ENCODE data around the gene GNAI3. TPM values are rescaled to one million over a fixed set of nuclear protein-coding genes. Genes with fewer than 3 reads are reported as not detected.
A peak's percentile ranks its signal among the peaks of the same experiment; 100 is the strongest.

GNAI3 gene
- total RNA-seq, 1 experiment from 2014 or later = 12.8 TPM

GRCh38 chr1:109627692-109628399 is 79.4 kb downstream of the GNAI3 start:
- no peak for DNase-seq (ENCODE audit: low spot score)
- POLR2A ChIA-PET (ENCODE audit: low non-redundant PET) = no interaction called here
- TSS peak; percentile 11 for BruUV-seq (replicated peaks)

GRCh38 chr1:109628540-109629321 is 80.3 kb downstream of the GNAI3 start:
- TF ChIP-seq CTCF (conservative IDR thresholded peaks at IDR 0.05; ENCODE audit: low read depth, low read length) = no peak
- no peak overlapping the region for H3K27ac ChIP-seq (ENCODE audit: low read depth, low read length, poor library complexity, severe bottlenecking)
- peaks cover 24% of the 10 kb centered on the region for H3K4me1 ChIP-seq (ENCODE audit: insufficient read depth, low read length, poor library complexity, severe bottlenecking)
- intact Hi-C loops (cut with micrococcal nuclease; ENCODE audit: unreplicated experiment) = no loop called here
- ChIA-PET POLR2A (ENCODE audit: low non-redundant PET) (no interaction called here), CTCF (interaction anchor here (1.5 kb wide), 1 partner anchor 83 kb away, joined by 3 read pairs; no protein-coding TSS in a partner anchor)
- H3K9me3 ChIP-seq (ENCODE audit: low read depth, low read length, poor library complexity, severe bottlenecking) = no peaks in the 10 kb centered on the region
- H3K36me3 ChIP-seq (ENCODE audit: insufficient read depth, low read length, poor library complexity, severe bottlenecking) = peaks cover 49% of the 10 kb centered on the region
- H3K4me3 ChIP-seq (ENCODE audit: low read depth, low read length, poor library complexity, severe bottlenecking) = no peak overlapping the region
- BruUV-seq (replicated peaks) = no TSS peak
- no peaks in the 10 kb centered on the region for H3K27me3 ChIP-seq (replicated peaks; ENCODE audit: insufficient read depth, low read depth, low read length, poor library complexity)
- DNase-seq (ENCODE audit: low spot score) = no peak

More at GRCh38 chr1:109627692-109628399, 79.4 kb downstream of the GNAI3 start:
- TF ChIP-seq CTCF (conservative IDR thresholded peaks at IDR 0.05; ENCODE audit: low read depth, low read length) = no peak
- no peak for TF ChIP-seq EZH2 (IDR thresholded peaks at IDR 0.05; ENCODE audit: borderline replicate concordance, low read depth, low read length, poor library complexity, severe bottlenecking)
- Histone ChIP-seq H3K4me1 (ENCODE audit: insufficient read depth, low read length, poor library complexity, severe bottlenecking) (peaks cover 23% of the 10 kb centered on the region), H3K27ac (ENCODE audit: low read depth, low read length, poor library complexity, severe bottlenecking) (no peak overlapping the region), H3K36me3 (ENCODE audit: insufficient read depth, low read length, poor library complexity, severe bottlenecking) (peaks cover 49% of the 10 kb centered on the region), H3K9me3 (ENCODE audit: low read depth, low read length, poor library complexity, severe bottlenecking) (no peaks in the 10 kb centered on the region), H3K27me3 (replicated peaks; ENCODE audit: insufficient read depth, low read depth, low read length, poor library complexity) (no peaks in the 10 kb centered on the region), H3K4me3 (ENCODE audit: low read depth, low read length, poor library complexity, severe bottlenecking) (no peak overlapping the region)
- CTCF ChIA-PET = interaction anchor here (0.6 to 1.5 kb wide), 2 partner anchors 11 to 82 kb away, joined by 3 read pairs; no protein-coding TSS in a partner anchor
- intact Hi-C loops (cut with micrococcal nuclease; ENCODE audit: unreplicated experiment) = no loop called here

GRCh38 chr1:109629372-109630030 is 81.1 kb downstream of the GNAI3 start:
- no peaks in the 10 kb centered on the region for H3K9me3 ChIP-seq (ENCODE audit: low read depth, low read length, poor library complexity, severe bottlenecking)
- DNase-seq (ENCODE audit: low spot score) = no peak
- POLR2A ChIA-PET (ENCODE audit: low non-redundant PET) = no interaction called here
- intact Hi-C loops (cut with micrococcal nuclease; ENCODE audit: unreplicated experiment) = no loop called here
- BruUV-seq (replicated peaks) = no TSS peak
- no peak overlapping the region for H3K4me3 ChIP-seq (ENCODE audit: low read depth, low read length, poor library complexity, severe bottlenecking)
- H3K27me3 ChIP-seq (replicated peaks; ENCODE audit: insufficient read depth, low read depth, low read length, poor library complexity) = no peaks in the 10 kb centered on the region
- H3K27ac ChIP-seq (ENCODE audit: low read depth, low read length, poor library complexity, severe bottlenecking) = no peak overlapping the region
- peaks cover 18% of the 10 kb centered on the region for H3K4me1 ChIP-seq (ENCODE audit: insufficient read depth, low read length, poor library complexity, severe bottlenecking)
- H3K36me3 ChIP-seq (ENCODE audit: insufficient read depth, low read length, poor library complexity, severe bottlenecking) = peaks cover 49% of the 10 kb centered on the region
- CTCF ChIA-PET = interaction anchor here (0.6 to 1.5 kb wide), 6 partner anchors 9 to 222 kb away, joined by 3 to 33 read pairs (median 6); partner anchors contain the start of gene GNAI3
- no peak for TF ChIP-seq EZH2 (IDR thresholded peaks at IDR 0.05; ENCODE audit: borderline replicate concordance, low read depth, low read length, poor library complexity, severe bottlenecking)
- no peak for TF ChIP-seq CTCF (conservative IDR thresholded peaks at IDR 0.05; ENCODE audit: low read depth, low read length)
